Dendritic cell treated with granulocyte-macrophage colony-stimulating factor and Interleukin-4, amounts not matched to agents 40 ng/mL and 50 ng/mL, for 4 days (primary cell): ENCODE data around the gene SPRN.
"Not testable (repeated sequence)": the region's sequence is repeated elsewhere in the genome, so short reads cannot be mapped to it uniquely, and the experiment has no call there.

Experiments
- H3K27ac Mint-ChIP-seq: one replicate; pipeline ENCODE4 v1.8.0; 2022; ENCODE audit warnings: mild to moderate bottlenecking, mixed read lengths
- H3K27me3 Mint-ChIP-seq: one replicate; pipeline ENCODE4 v1.8.0; 2022; ENCODE audit warnings: mild to moderate bottlenecking, mixed read lengths
- H3K36me3 Mint-ChIP-seq: one replicate; pipeline ENCODE4 v1.8.0; 2022; ENCODE audit warnings: low read depth, mixed read lengths
- H3K4me1 Mint-ChIP-seq: one replicate; pipeline ENCODE4 v1.8.0; 2022; ENCODE audit warnings: low read depth, mixed read lengths
- H3K4me3 Mint-ChIP-seq: one replicate; pipeline ENCODE4 v1.8.0; 2022; ENCODE audit warnings: mild to moderate bottlenecking, moderate library complexity, mixed read lengths
- H3K9me3 Mint-ChIP-seq: one replicate; pipeline ENCODE4 v1.8.0; 2022; ENCODE audit warnings: mixed read lengths
- intact Hi-C: fragments of 100-400 bp; cut with micrococcal nuclease; formaldehyde crosslinking; loops from one replicate; pipeline ENCODE4 v1.15.0; 2022

SPRN gene

GRCh38 chr10:133415752-133416151, 8.7 kb downstream of the SPRN start:
- H3K36me3 Mint-ChIP-seq, result peaks cover 87% of the 10 kb centered on the region

GRCh38 chr10:133414401-133414800, 10.0 kb downstream of the SPRN start:
- H3K27me3 Mint-ChIP-seq, H3K27ac Mint-ChIP-seq, intact Hi-C loops, H3K4me3 Mint-ChIP-seq, H3K4me1 Mint-ChIP-seq: not testable (repeated sequence)
- peaks cover 64% of the 10 kb centered on the region for H3K9me3 Mint-ChIP-seq
- peaks cover 87% of the 10 kb centered on the region for H3K36me3 Mint-ChIP-seq

More at GRCh38 chr10:133415752-133416151, 8.7 kb downstream of the SPRN start:
- Mint-ChIP-seq H3K27ac (no peak overlapping the region), H3K4me1 (no peaks in the 10 kb centered on the region), H3K27me3 (peaks cover 3% of the 10 kb centered on the region), H3K9me3 (peaks cover 51% of the 10 kb centered on the region), H3K4me3 (no peak overlapping the region)
- intact Hi-C loops, result no loop called here

GRCh38 chr10:133412381-133412711, 12.1 kb downstream of the SPRN start:
- H3K9me3 Mint-ChIP-seq, result peaks cover 70% of the 10 kb centered on the region
- peaks cover 90% of the 10 kb centered on the region for H3K36me3 Mint-ChIP-seq
- no peak overlapping the region for H3K4me3 Mint-ChIP-seq
- H3K27me3 Mint-ChIP-seq, result no peaks in the 10 kb centered on the region
- H3K4me1 Mint-ChIP-seq, result peaks cover 6% of the 10 kb centered on the region
- intact Hi-C loops, result no loop called here
- no peak overlapping the region for H3K27ac Mint-ChIP-seq

GRCh38 chr10:133411523-133412380, 12.7 kb downstream of the SPRN start:
- H3K9me3 Mint-ChIP-seq, result peaks cover 70% of the 10 kb centered on the region
- H3K4me3 Mint-ChIP-seq, result no peak overlapping the region
- H3K36me3 Mint-ChIP-seq, result peaks cover 95% of the 10 kb centered on the region
- H3K4me1 Mint-ChIP-seq, result peaks cover 6% of the 10 kb centered on the region
- intact Hi-C loops, result no loop called here
- H3K27ac Mint-ChIP-seq, result no peak overlapping the region
- H3K27me3 Mint-ChIP-seq, result no peaks in the 10 kb centered on the region

- intact Hi-C loops, result no loop called here
- H3K4me1 Mint-ChIP-seq, result peaks cover 12% of the 10 kb centered on the region
- no peaks in the 10 kb centered on the region for H3K27me3 Mint-ChIP-seq
- no peak overlapping the region for H3K4me3 Mint-ChIP-seq
- H3K36me3 Mint-ChIP-seq, result peaks cover 100% of the 10 kb centered on the region
- no peak overlapping the region for H3K27ac Mint-ChIP-seq
- peaks cover 21% of the 10 kb centered on the region for H3K9me3 Mint-ChIP-seq
These were observed 18.4 kb downstream of the SPRN start for GRCh38 chr10:133405844-133406527.

GRCh38 chr10:133405272-133405671, 19.2 kb downstream of the SPRN start:
- Mint-ChIP-seq H3K9me3 (peaks cover 14% of the 10 kb centered on the region), H3K36me3 (peaks cover 100% of the 10 kb centered on the region), H3K27me3 (no peaks in the 10 kb centered on the region), H3K27ac (no peak overlapping the region), H3K4me3 (no peak overlapping the region), H3K4me1 (peaks cover 13% of the 10 kb centered on the region)
- intact Hi-C loops, result no loop called here

- peaks cover 17% of the 10 kb centered on the region for H3K4me1 Mint-ChIP-seq
- H3K4me3 Mint-ChIP-seq, result no peak overlapping the region
- H3K27ac Mint-ChIP-seq, result no peak overlapping the region
- peaks cover 100% of the 10 kb centered on the region for H3K36me3 Mint-ChIP-seq
- H3K9me3 Mint-ChIP-seq, result peaks cover 3% of the 10 kb centered on the region
- no peaks in the 10 kb centered on the region for H3K27me3 Mint-ChIP-seq
- intact Hi-C loops, result no loop called here
These were observed 20.6 kb downstream of the SPRN start for GRCh38 chr10:133403784-133404183.

- Mint-ChIP-seq H3K9me3 (no peaks in the 10 kb centered on the region), H3K36me3 (peaks cover 100% of the 10 kb centered on the region), H3K27ac (no peak overlapping the region), H3K4me1 (peaks cover 15% of the 10 kb centered on the region), H3K4me3 (no peak overlapping the region), H3K27me3 (no peaks in the 10 kb centered on the region)
- intact Hi-C loops, result no loop called here
These were observed 21.1 kb downstream of the SPRN start for GRCh38 chr10:133403359-133403758.

GRCh38 chr10:133401981-133402725, 22.3 kb downstream of the SPRN start:
- Mint-ChIP-seq H3K27me3 (no peaks in the 10 kb centered on the region), H3K27ac (no peak overlapping the region), H3K4me3 (no peak overlapping the region), H3K36me3 (peaks cover 100% of the 10 kb centered on the region), H3K4me1 (peaks cover 18% of the 10 kb centered on the region), H3K9me3 (no peaks in the 10 kb centered on the region)
- intact Hi-C loops, result no loop called here

- intact Hi-C loops, result no loop called here
- H3K4me3 Mint-ChIP-seq, result no peak overlapping the region
- H3K27ac Mint-ChIP-seq, result no peak overlapping the region
- peaks cover 99% of the 10 kb centered on the region for H3K36me3 Mint-ChIP-seq
- no peaks in the 10 kb centered on the region for H3K27me3 Mint-ChIP-seq
- H3K9me3 Mint-ChIP-seq, result no peaks in the 10 kb centered on the region
- H3K4me1 Mint-ChIP-seq, result peaks cover 22% of the 10 kb centered on the region
These were observed 22.9 kb downstream of the SPRN start for GRCh38 chr10:133401500-133401899.

- Mint-ChIP-seq H3K27me3 (no peaks in the 10 kb centered on the region), H3K4me3 (no peak overlapping the region), H3K27ac (no peak overlapping the region), H3K9me3 (no peaks in the 10 kb centered on the region), H3K4me1 (peaks cover 21% of the 10 kb centered on the region), H3K36me3 (peaks cover 92% of the 10 kb centered on the region)
- intact Hi-C loops, result no loop called here
These were observed 23.6 kb downstream of the SPRN start for GRCh38 chr10:133400624-133401424.

GRCh38 chr10:133399123-133399601, 25.3 kb downstream of the SPRN start:
- peaks cover 28% of the 10 kb centered on the region for H3K4me1 Mint-ChIP-seq

GRCh38 chr10:133397938-133398337, 26.5 kb downstream of the SPRN start:
- Mint-ChIP-seq H3K4me3 (no peak overlapping the region), H3K9me3 (no peaks in the 10 kb centered on the region), H3K27me3 (no peaks in the 10 kb centered on the region), H3K27ac (peak overlapping the region; percentile 12), H3K36me3 (peaks cover 63% of the 10 kb centered on the region), H3K4me1 (peaks cover 37% of the 10 kb centered on the region)
- intact Hi-C loops, result no loop called here

More at GRCh38 chr10:133399123-133399601, 25.3 kb downstream of the SPRN start:
- Mint-ChIP-seq H3K4me3 (no peak overlapping the region), H3K27ac (no peak overlapping the region), H3K9me3 (no peaks in the 10 kb centered on the region), H3K36me3 (peaks cover 75% of the 10 kb centered on the region), H3K27me3 (no peaks in the 10 kb centered on the region)
- intact Hi-C loops, result no loop called here
